ENCODE data around the gene C1QC.

DNA sequence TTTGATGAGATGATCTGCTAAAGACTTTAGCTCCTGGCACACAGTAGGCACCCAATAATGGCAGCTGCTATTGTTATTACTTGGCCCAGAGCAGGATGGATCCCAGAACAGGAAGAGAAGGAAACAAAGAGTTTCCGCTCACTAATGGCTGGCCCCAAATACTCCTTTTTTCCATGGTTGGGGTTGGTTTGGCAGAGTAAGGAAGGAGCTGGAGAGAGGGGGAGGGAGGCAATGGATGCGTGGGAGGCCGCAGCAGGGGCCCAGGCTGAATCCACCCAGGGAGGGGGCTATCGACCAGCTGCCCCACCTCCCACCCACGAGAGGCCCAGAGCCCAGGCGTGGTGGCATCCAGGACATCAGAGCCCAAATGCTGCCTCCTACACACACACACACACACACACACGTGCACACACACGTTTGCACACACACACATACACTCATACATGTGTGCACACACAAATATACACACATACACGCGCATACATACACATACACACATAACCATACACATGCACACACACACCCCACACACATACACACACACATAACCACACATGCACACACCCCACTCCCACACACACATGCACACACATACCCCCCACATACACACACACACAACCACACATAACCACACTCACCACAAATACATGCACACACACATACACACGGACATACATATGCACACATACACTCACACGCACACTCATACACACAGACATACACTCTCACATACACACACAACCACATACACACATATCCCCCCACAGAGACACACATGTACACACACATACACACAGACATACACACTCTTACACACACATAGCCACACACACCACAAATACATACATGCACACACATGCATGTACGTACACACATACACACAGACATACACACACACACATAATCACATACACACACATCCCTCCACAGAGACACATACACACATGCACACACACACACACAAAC, 34.8 kb downstream of the C1QC start:
- no peak for TF ChIP-seq GATA3 (IDR thresholded peaks at IDR 0.05; ENCODE audit: low read depth, low read length)
- no peak for TF ChIP-seq GATA2 (IDR thresholded peaks at IDR 0.05; ENCODE audit: low read depth, low read length)

Measured in SH-SY5Y (cell line).